Ovary (tissue), 9 donors: ENCODE results near the gene TRAF3. TPM values are rescaled to one million over a fixed set of nuclear protein-coding genes. Genes with fewer than 3 reads are reported as not detected.

Source experiments
- DNase-seq, 5 donors: peaks; one replicate each; pipeline ENCODE4 v3.0.0-alpha.2; 2019 to 2020
- H3K27ac ChIP-seq, 2 donors: fragments of 200-600 bp; one replicate each; pipeline versions ENCODE4 v1.5.1 to v1.8.0; 2019 to 2022
- H3K27me3 ChIP-seq: fragments of 200-600 bp; one replicate; pipeline ENCODE4 v1.8.0; 2022
- H3K36me3 ChIP-seq: fragments of 200-600 bp; sonication (generic); one replicate; pipeline ENCODE4 v1.5.1; 2019
- H3K4me1 ChIP-seq: one replicate; pipeline ENCODE4 v1.8.1; 2013; ENCODE audit warnings: mild to moderate bottlenecking, moderate library complexity; ENCODE audit not compliant: insufficient read depth
- H3K4me3 ChIP-seq: fragments of 200-600 bp; sonication (generic); one replicate; pipeline ENCODE4 v1.5.1; 2017
- H3K9me3 ChIP-seq, 2 donors: fragments of 200-600 bp in 1 of 2; sonication (generic) in 1 of 2; one replicate each; pipeline versions ENCODE4 v1.5.1 to v1.8.1; 2013 to 2019; ENCODE audit warnings: mild to moderate bottlenecking in 1 of 2, moderate library complexity in 1 of 2
- CTCF ChIP-seq, 3 donors: fragments of 450-650 bp in 2 of 3; fragments of 200-600 bp in 1 of 3; IDR thresholded peaks; one replicate each; pipeline versions ENCODE4 v1.5.1 to v1.8.0; 2016 to 2022; ENCODE audit warnings: antibody characterized with exemption in 3 of 3, mild to moderate bottlenecking in 1 of 3
- EP300 ChIP-seq: sonication (generic); formaldehyde crosslinking; IDR thresholded peaks from one replicate; pipeline ENCODE4 v1.6.1; 2017; ENCODE audit warnings: antibody characterized with exemption
- POLR2A ChIP-seq: fragments of 450-650 bp; IDR thresholded peaks from one replicate; pipeline ENCODE4 v1.6.1; 2017; ENCODE audit warnings: antibody characterized with exemption, mild to moderate bottlenecking, moderate library complexity
- WGBS, 3 donors: extraction: QIAGEN DNeasy Blood & Tissue Kit in 1 of 3; methylation state at CpG; one replicate each; pipeline versions ENCODE4 v1.1.5 to v1.1.7; 2013 to 2017; 5-methylcytosine and 5-hydroxymethylcytosine counted together
- intact Hi-C, 4 donors: fragments of 100-400 bp; cut with DNase I; formaldehyde crosslinking; loops; one replicate each; pipeline versions ENCODE4 v1.11.0 to v1.15.1; 2022 to 2023
- polyA plus RNA-seq, 2 donors: library from polyadenylated mRNA; stranded (reverse); fragments of 200-250 nt in 1 of 2; fragments of 350-450 nt in 1 of 2; fragmentation: Illumina TruSeq in 1 of 2; extraction: RNeasy Lipid Tissue Mini Kit (QIAGEN cat#74804) in 1 of 2; gene quantifications; one replicate each; pipeline ENCODE4 v1.2.3, GENCODE V29; 2013 to 2014
- total RNA-seq, 7 donors: library from RNA; depleted of rRNA in 2 of 7; stranded (reverse); fragments of >200 nt in 2 of 7; fragmentation: NEBNext Ultra II Directional in 3 of 7; extraction: Animal tissue kit (Norgen Biotek cat#: 25700) in 3 of 7; gene quantifications; one replicate each; pipeline versions ENCODE4 v1.1.0 to v1.2.4, GENCODE V29; 2016 to 2023
- donor health status: DM: no; HTN: no; CAD: no; lungs with moderate emphysema.
- donor health status: DM: no; HTN: no; CAD: no.
- donor health status: Bipolar disorder and iron deficiency.
- donor health status: DM: yes; HTN: yes; CAD: no.
- donor health status: DM: no; HTN: no; CAD: no.
- donor health status: DM: yes; HTN: yes; CAD: no.

TRAF3 gene
- total and polyA plus RNA-seq, 9 donors, result 2.9 to 17.0 (median 11.4) TPM

- no peak for DNase-seq
- intact Hi-C loops, result loop anchor here in 2 of 4 donors (5.0 to 10.0 kb wide), 2 partner anchors 218 to 221 kb away; no protein-coding TSS in a partner anchor
- no peaks in the 10 kb centered on the region for H3K27me3 ChIP-seq
- TF ChIP-seq EP300 (no peak), CTCF (IDR thresholded peaks at IDR 0.05) (no peak), POLR2A (no peak)
- no peaks in the 10 kb centered on the region for H3K4me1 ChIP-seq
- no peaks in the 10 kb centered on the region for H3K9me3 ChIP-seq
- H3K36me3 ChIP-seq, result no peaks in the 10 kb centered on the region
- WGBS, 3 donors, result 76 to 81% (median 76%) methylated on average over 18 to 19 of the region's 19 CpGs
- no peak overlapping the region for H3K4me3 ChIP-seq
- no peak overlapping the region for H3K27ac ChIP-seq
Observed at GRCh38 chr14:102915292-102916110, 138.3 kb downstream of the TRAF3 start.

GRCh38 chr14:102916347-102917055 lies 139.3 kb downstream of the TRAF3 start:
- Histone ChIP-seq H3K36me3 (no peaks in the 10 kb centered on the region), H3K27ac (no peak overlapping the region), H3K4me1 (no peaks in the 10 kb centered on the region), H3K4me3 (no peak overlapping the region), H3K27me3 (no peaks in the 10 kb centered on the region), H3K9me3 (no peaks in the 10 kb centered on the region)
- intact Hi-C loops, result loop anchor here in 2 of 4 donors (5.0 to 10.0 kb wide), 2 partner anchors 219 to 222 kb away; no protein-coding TSS in a partner anchor
- no peak for TF ChIP-seq CTCF (IDR thresholded peaks at IDR 0.05)
- TF ChIP-seq EP300, result no peak
- no peak for DNase-seq
- WGBS, 3 donors, result 56 to 75% (median 59%) methylated on average over 18 of the region's 18 CpGs

GRCh38 chr14:102917056-102917385 lies 139.8 kb downstream of the TRAF3 start:
- no peak for DNase-seq
- TF ChIP-seq CTCF (IDR thresholded peaks at IDR 0.05), result no peak
- no peak for TF ChIP-seq EP300
- TF ChIP-seq POLR2A, result no peak

GRCh38 chr14:102917469-102918211 lies 140.4 kb downstream of the TRAF3 start:
- intact Hi-C loops, result loop anchor here in 2 of 4 donors (5.0 to 10.0 kb wide), 2 partner anchors 220 to 223 kb away; no protein-coding TSS in a partner anchor
- TF ChIP-seq CTCF (IDR thresholded peaks at IDR 0.05), result peak in 1 of 3 donors; percentile 10
- no peak for TF ChIP-seq EP300
- no peak overlapping the region for H3K27ac ChIP-seq
- no peaks in the 10 kb centered on the region for H3K36me3 ChIP-seq
- 32 to 34% (median 33%) methylated on average over 12 of the region's 12 CpGs for WGBS, 3 donors
- H3K9me3 ChIP-seq, result no peaks in the 10 kb centered on the region
- peak in 2 of 5 donors; percentile 52 to 73 for DNase-seq
- H3K27me3 ChIP-seq, result no peaks in the 10 kb centered on the region
- H3K4me3 ChIP-seq, result no peak overlapping the region
- no peaks in the 10 kb centered on the region for H3K4me1 ChIP-seq

More at GRCh38 chr14:102917056-102917385, 139.8 kb downstream of the TRAF3 start:
- intact Hi-C loops, result loop anchor here in 2 of 4 donors (5.0 to 10.0 kb wide), 2 partner anchors 220 to 222 kb away; no protein-coding TSS in a partner anchor
- Histone ChIP-seq H3K4me1 (no peaks in the 10 kb centered on the region), H3K27ac (no peak overlapping the region), H3K36me3 (no peaks in the 10 kb centered on the region), H3K9me3 (no peaks in the 10 kb centered on the region), H3K4me3 (no peak overlapping the region), H3K27me3 (no peaks in the 10 kb centered on the region)
- 90 to 97% (median 91%) methylated on average over 6 of the region's 6 CpGs for WGBS, 3 donors
